ENCODE data around the gene FBRSL1.

DNA sequence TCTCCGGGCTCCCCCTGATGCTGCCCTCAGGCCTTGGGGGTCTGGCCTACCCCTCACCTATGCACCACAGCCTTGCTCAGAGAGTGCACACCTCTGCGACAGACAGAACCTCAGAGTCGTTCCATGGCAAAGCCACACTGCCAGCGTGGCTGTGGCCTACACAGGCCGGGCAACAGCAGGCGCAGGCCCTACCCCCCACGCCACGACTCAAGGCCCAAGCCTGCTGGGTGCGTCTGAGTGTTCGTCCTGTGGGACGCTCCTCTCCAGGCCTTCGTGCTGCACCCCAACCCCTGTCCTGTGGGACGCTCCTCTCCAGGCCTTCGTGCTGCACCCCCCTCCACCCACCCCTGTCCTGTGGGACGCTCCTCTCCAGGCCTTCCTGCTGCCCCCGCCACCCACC lies 66.3 kb downstream of the FBRSL1 start:
- no peak for TF ChIP-seq POLR2A (IDR thresholded peaks at IDR 0.05; ENCODE audit: low read length)
- no peak for TF ChIP-seq GATA1 (IDR thresholded peaks at IDR 0.05; ENCODE audit: low read depth, low read length)

Data from erythroblast (primary cell).